ENCODE measurements around the gene C10orf105. TPM values are rescaled to one million over a fixed set of nuclear protein-coding genes. Genes with fewer than 3 reads are reported as not detected.

The C10orf105 gene, protein sequence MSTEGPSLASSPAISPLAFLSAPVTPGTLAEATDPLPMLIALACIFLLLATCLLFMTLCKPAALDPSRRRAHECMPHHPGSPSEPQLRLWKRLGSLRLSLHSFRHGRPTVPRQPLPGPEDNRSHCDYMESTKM
- not detected in 2 replicates for total RNA-seq (2014; rRNA removed; shearing (Covaris generic))

DNA sequence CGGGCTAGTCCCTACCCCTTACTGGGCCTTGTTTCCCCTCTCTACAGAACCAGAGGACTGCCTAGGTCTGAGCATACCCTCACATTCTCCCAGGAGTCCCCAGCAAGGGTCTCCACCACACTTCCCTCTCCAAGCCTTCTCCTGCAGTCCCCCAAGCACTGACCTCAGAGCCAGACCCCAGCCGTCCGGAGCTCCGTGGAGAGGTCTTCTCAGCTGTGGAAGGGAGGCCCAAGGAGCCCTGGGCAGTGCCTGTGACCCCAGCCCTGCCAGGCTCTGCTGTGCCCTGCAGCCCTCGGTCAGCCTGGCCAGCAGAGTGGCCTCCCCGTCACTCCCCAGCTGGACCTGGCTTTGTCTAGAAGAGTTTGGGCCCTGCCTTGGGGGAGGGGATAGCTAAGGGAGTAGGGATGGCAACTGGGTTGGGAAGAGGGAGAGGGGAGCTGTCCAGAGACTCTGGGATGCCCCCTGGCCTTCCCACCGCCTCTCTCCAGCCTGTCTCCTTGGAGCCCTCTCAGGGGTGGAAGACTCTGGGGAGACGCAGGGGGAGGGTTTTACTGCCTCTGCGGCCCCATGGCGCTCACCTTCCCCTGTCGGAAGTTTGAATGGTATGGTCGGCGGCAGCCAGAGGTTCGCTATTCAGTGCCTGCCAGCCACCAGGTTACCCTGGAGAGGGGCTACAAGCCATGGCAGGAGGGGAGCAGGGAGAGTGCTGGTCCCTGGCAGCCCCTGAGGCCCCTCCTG lies at the start of gene C10orf105:
TSS of gene C10orf105 (minus strand) at position 315 of the 738 bp plus-strand sequence. CDS start 3,441 bp downstream, outside the sequence.
- Histone ChIP-seq H3K27me3 (no peaks in the 10 kb centered on the region), H3K9me3 (replicated peaks) (no peaks in the 10 kb centered on the region), H3K36me3 (no peaks in the 10 kb centered on the region), H3K27ac (no peak within 1 kb of the TSS), H3K4me3 (no peak within 1 kb of the TSS), H3K4me1 (no peaks in the 10 kb centered on the region)
- DNase-seq = no peak

DNA sequence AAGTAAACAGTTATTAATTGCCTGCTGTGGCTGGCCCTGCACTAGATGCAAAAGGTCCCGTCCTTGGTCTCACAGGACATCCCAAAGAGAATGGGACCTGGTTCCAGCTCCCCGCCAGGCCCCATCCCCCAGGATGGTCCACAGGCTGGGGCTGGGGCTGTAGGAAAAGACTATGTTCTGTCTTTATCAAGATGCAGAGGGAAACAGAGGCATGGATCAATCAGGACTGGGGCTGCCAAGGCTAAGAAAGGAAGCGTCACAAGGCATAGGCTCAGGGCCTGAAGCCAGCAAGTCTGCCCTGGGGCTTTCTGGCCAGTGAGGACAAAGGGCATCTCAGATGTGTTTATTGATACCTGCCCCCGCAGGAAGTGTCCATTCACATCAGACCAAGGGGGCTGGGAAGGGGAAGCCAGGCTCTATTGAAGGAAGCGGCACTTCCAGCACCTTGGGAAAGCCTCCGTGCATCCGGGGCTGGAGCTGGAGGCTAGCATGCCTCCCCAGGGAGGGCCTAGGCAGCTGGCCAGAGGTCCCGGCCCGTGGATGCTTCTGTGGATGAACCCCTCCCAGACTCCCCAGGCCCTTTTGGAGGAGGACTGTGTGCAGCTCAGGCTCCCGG lies 48.0 kb upstream of the C10orf105 start:
- Histone ChIP-seq H3K4me1 (peaks cover 32% of the 10 kb centered on the region), H3K9me3 (replicated peaks) (no peaks in the 10 kb centered on the region), H3K36me3 (no peaks in the 10 kb centered on the region), H3K27me3 (no peaks in the 10 kb centered on the region), H3K27ac (peak overlapping the region; percentile 95), H3K4me3 (peak overlapping the region; percentile 19)
- DNase-seq = peak; percentile 63 to 69

DNA sequence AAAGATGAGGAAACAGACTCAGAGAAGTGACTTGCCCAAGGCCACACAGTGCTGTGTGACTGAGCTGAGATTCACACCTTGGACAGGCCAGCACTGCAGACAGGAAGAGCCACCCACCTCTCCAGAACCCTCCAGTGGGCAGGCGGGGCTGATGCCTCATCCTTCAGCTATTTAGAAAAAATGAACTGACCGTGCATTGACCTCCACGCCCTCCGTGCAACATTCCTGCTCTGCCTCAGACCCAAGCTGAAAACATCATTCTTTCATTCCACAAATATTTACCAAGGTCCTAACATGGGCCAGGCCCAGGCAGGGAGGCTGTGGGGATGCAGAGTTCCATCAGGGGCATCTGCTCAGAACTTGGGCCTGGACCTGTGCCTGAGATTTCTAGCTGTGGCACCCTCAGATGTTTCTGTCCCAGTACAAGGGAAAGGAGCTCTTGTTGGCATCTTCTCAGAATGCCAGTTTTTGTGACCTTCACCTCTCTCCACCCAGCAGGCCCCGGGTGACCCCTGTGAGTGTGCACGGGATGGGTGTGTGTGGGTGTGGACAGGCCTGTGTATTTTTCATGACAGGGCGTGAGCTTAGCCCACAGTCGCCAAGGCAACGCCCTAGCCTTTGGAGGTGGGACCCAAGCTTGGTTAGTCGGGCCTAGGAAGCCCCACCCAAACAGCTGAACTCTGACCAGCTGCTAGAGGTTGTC lies 47.3 kb upstream of the C10orf105 start:
- Histone ChIP-seq H3K27ac (peak overlapping the region; percentile 95), H3K4me1 (peaks cover 28% of the 10 kb centered on the region)
- DNase-seq = peak; percentile 90 to 91

DNA sequence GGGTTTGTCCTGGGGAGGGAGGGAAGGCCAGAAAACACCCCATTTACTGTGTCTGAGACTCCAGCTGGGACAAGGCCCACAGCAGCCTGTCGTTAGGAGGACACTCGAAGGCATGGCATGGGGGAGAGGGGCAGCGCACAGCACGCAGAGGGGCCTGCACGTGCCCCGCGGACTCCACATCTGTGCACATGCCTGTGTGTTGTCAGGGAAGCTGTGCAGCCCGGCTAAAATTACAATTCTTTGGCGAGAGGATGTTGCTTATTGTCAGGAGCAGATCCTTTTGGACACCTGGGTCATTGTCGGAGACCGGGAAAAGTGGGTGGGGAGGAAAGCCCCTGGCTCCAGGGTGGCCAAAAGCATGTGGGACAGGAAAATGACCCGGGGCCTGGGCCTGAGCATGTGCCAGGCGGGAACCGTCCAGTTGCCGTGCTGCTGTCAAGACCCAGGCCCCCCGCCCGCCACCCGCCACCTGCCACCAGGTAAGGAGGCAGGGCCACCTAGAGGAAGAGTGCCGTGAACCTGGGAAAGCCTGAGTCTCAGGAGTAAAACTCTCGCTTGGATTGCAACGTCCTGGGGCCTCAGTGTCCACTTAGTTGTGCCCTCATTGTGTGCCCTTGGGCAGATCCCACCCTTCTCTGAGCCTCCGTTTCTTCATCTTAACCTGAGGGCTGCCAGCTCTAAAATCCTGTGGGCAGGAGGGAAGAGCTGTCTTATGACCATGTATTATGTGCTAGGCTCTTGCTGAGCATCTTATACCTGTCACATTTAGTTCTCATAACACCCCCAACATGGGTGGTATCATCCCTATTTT lies 46.5 kb upstream of the C10orf105 start:
- no peaks in the 10 kb centered on the region for H3K27me3 ChIP-seq
- H3K4me3 ChIP-seq = no peak overlapping the region
- H3K36me3 ChIP-seq = no peaks in the 10 kb centered on the region
- no peaks in the 10 kb centered on the region for H3K9me3 ChIP-seq (replicated peaks)
- peaks cover 28% of the 10 kb centered on the region for H3K4me1 ChIP-seq
- H3K27ac ChIP-seq = peak overlapping the region; percentile 95
- no peak for DNase-seq

More for the DNA sequence above, 47.3 kb upstream of the C10orf105 start:
- Histone ChIP-seq H3K27me3 (no peaks in the 10 kb centered on the region), H3K36me3 (no peaks in the 10 kb centered on the region), H3K4me3 (no peak overlapping the region), H3K9me3 (replicated peaks) (no peaks in the 10 kb centered on the region)

DNA sequence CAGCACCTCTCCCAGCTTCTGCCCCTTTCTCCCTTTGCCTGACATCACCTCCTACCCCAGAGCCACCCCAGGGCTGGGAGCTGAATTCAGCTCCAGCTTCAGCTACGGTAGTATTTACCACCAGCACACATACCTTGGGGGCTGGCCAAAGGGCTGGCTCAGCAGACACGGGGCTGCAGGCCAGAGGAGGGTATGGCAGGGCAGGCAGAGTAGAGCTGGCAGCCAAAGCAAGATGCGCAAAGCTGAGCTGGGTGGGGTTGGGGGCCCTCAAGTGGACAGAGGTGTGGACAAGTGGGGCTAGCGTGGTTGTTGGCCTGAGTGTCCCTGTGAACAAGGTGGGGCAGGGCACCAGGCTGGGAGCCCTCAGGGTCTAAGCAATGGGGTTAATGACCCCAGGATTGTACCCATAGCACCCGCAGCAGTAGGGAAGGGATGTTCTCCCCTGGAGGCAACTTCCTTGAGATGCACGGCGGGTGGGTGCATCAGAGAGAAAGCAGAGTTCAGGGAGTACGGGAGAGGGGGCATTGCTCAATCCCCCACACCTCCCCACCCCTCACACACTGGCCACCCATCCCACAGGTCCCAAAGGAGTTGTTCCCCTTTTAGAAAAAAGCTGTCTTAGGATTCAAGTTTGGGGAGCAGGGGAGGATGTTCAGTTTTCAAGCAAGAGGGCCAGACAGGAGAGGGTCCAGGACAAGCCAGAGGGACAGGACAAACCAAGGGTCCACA lies 45.8 kb upstream of the C10orf105 start:
- Histone ChIP-seq H3K4me1 (peaks cover 28% of the 10 kb centered on the region), H3K27me3 (no peaks in the 10 kb centered on the region), H3K4me3 (no peak overlapping the region), H3K27ac (no peak overlapping the region), H3K36me3 (no peaks in the 10 kb centered on the region), H3K9me3 (replicated peaks) (no peaks in the 10 kb centered on the region)
- DNase-seq = no peak

DNA sequence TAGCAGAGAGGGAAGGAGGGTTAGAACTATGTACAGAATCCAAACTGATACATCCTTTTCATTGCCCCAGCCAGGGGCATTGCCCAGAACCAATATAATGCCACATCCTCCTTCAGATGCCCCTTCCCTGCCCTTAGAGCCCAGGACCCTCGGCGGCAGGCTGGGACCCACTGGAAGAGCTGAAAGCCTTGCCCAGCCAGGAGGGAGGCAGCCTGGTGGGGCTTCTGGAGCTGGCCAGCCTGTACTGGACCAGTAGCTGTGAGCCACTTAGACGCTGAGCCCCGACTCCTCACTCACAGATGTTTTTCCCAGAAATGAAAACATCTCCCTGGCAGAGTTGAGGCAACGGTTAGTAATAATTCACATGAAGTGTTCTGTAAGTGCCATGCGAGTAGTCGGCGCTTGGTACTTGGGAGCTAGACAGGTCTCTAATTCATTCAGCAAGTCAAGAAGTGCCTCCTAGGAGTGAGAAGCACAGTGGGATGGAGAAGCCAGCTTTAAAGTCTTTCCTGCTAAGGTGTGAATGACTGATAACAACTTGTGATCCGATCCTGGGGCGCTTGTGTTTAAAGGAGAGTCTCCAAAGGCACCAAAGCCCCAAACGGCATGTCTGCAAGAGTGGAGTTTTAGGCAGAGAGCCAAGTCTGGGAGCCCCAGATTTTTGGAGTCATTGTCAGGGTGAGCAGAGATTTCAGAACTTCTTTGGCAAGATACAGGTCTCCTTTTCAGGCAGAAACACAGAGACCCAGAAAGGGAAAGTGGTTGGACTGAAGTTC lies 44.0 kb upstream of the C10orf105 start:
- no peaks in the 10 kb centered on the region for H3K27me3 ChIP-seq
- DNase-seq = no peak
- H3K4me1 ChIP-seq = peaks cover 28% of the 10 kb centered on the region
- no peaks in the 10 kb centered on the region for H3K9me3 ChIP-seq (replicated peaks)
- no peak overlapping the region for H3K27ac ChIP-seq
- H3K36me3 ChIP-seq = no peaks in the 10 kb centered on the region
- no peak overlapping the region for H3K4me3 ChIP-seq

DNA sequence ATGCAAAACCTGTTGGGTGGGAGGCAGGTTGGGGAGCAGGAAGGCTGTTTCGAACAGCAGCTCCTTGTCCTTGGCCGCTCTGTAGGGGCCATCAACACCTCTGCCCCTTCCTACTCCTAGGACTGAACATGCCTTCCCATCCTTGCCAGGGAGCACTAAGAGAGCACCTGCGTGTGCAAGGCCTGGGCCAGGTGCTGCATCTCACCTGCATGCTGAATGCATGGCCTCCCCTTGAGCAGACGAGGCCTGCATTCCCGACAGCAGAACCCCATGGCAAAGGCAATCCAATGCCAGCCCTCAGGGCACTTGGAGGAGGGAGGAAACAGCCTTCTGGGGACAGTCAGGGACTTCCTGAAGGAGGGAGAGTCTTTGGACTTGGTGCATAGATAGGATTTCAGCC lies 42.7 kb upstream of the C10orf105 start:
- no peak overlapping the region for H3K27ac ChIP-seq
- H3K36me3 ChIP-seq = no peaks in the 10 kb centered on the region
- DNase-seq = no peak
- H3K4me1 ChIP-seq = peaks cover 17% of the 10 kb centered on the region
- no peaks in the 10 kb centered on the region for H3K9me3 ChIP-seq (replicated peaks)
- no peaks in the 10 kb centered on the region for H3K27me3 ChIP-seq
- H3K4me3 ChIP-seq = no peak overlapping the region

DNA sequence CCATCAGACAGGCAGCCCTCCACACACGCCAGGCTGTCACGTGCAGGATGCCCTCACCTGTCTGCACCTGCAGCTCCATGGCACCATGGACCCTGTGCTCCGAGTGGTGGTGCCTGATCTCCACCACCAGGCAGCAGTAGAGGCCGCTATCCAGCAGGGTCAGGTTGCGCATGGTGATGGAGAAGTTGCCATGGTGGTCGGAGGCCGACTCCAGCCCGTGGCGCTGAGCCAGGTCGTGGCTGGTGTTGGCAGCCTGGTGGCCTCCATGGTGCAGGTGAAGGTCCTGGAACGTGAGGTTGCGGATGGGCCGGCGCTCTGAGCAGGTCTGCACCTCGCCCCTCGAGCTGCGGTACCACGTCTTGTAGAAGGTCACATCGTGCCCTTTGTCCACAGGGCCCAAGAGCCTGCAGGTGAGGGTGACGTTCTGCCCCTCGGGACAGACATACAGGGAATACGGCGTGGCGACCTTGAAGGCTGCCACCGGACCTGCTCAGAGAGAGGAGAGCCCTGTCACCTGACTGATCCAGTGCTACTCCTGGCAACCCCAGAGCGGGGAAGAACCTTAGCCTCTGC lies 42.0 kb upstream of the C10orf105 start:
- Histone ChIP-seq H3K9me3 (replicated peaks) (no peaks in the 10 kb centered on the region), H3K4me3 (no peak overlapping the region), H3K36me3 (no peaks in the 10 kb centered on the region), H3K4me1 (peaks cover 11% of the 10 kb centered on the region), H3K27ac (no peak overlapping the region), H3K27me3 (no peaks in the 10 kb centered on the region)
- no peak for DNase-seq

DNA sequence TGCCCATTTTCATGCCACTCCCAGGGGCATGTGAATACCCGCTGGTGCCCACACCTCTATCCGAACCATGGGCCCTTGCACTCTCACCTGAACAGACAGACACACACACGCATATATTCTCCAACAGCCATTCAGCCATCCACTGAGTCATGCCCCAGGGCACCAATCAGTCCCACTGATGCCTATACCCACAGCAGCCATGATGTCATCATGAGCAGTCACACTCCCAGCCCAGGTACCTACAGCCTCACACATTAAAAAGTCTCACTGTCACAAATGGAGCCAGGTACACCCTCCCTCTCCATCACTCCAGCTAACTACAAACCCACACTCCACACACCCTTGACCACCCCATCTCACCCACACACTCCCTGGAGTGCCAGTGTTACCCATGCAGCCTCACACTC lies 41.5 kb upstream of the C10orf105 start:
- H3K27ac ChIP-seq = no peak overlapping the region
- H3K4me1 ChIP-seq = peaks cover 6% of the 10 kb centered on the region
- no peak overlapping the region for H3K4me3 ChIP-seq
- DNase-seq = no peak
- no peaks in the 10 kb centered on the region for H3K36me3 ChIP-seq
- no peaks in the 10 kb centered on the region for H3K9me3 ChIP-seq (replicated peaks)
- no peaks in the 10 kb centered on the region for H3K27me3 ChIP-seq

DNA sequence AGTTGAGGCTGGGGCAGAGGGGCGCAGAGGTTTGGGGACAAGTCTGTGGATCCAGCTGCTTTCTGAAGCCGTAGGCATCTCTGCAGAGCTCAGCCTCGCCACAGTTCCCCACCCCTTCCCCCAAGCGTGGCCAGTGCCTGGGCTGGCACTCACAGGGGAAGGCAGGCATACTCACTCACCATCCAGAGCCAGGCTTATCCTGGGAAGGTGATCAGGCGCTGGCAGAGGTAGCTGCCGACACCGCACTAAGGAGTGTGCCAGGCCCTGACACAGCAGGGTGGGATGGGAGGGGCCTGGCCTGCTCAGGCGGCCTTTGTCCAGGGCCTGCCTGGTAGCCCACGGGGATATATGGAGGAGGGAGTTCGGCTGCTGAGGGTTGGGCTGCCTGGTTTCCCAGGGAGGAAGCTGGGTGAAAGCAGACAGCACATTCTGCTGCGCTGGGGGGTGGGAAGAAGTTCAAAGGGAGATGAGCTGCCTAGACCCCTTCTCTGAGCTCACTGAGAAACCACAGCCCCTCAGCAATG lies 37.9 kb upstream of the C10orf105 start:
- no peaks in the 10 kb centered on the region for H3K36me3 ChIP-seq

DNA sequence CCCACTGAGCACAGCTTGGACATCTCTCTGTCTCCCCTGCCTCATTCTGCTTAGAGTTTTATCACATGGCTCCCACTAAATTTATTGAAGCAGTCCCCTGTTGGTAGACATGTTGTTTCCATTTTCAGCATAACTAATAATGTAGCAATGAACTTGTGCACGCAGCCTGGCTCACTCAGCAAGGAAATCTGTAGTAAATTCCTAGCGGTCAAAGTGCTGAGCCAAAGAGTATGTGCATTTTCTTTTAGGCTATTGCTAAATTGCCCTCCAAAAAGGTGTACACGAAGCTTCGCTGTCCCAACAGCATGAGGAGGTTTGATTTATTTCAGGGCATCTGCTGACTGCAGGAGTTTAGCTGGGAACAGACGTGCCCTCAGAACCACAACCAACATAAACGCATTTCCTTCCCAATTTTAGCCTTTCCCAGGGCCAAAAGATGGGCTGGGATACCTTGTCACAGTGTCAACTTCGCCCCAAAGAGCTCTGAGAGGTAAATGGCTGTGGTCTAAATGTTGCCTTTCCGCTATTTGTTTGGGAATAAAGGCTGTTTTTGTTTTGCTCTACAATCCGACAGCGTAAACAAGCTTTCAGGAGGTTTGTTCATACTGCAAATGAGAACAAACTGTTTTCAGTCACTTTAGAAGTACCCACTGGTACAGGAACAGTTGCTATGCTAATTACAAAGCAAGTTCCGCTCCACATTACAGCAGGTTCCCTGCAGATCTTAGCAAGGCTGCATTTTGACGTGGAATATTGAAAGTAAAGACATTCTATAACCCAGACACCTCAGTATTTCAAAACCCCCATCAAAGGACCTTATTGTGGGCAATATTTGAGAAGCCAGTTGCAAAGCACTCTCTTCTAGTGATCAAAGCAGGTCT lies 37.0 kb upstream of the C10orf105 start:
- no peaks in the 10 kb centered on the region for H3K9me3 ChIP-seq (replicated peaks)
- no peaks in the 10 kb centered on the region for H3K36me3 ChIP-seq
- no peak overlapping the region for H3K27ac ChIP-seq
- DNase-seq = no peak
- no peaks in the 10 kb centered on the region; the same call in 1 of the 2 replicates for H3K4me1 ChIP-seq
- H3K4me3 ChIP-seq = no peak overlapping the region
- H3K27me3 ChIP-seq = no peaks in the 10 kb centered on the region

More for the DNA sequence above, 37.9 kb upstream of the C10orf105 start:
- Histone ChIP-seq H3K4me1 (no peaks in the 10 kb centered on the region; the same call in 1 of the 2 replicates), H3K9me3 (replicated peaks) (no peaks in the 10 kb centered on the region), H3K27ac (no peak overlapping the region), H3K27me3 (no peaks in the 10 kb centered on the region), H3K4me3 (no peak overlapping the region)
- no peak for DNase-seq

Data from SJCRH30 (cell line).